DND-41 (cell line): ENCODE results near the gene EFR3B.

Source experiments
- CTCF ChIP-seq: IDR thresholded peaks from 2 replicates; pipeline ENCODE4 v1.5.1; 2012; ENCODE audit warnings: borderline replicate concordance, low read length, moderate library complexity, mild to moderate bottlenecking; ENCODE audit not compliant: poor library complexity, severe bottlenecking; ENCODE audit errors: extremely low read depth
- EZH2 ChIP-seq: IDR thresholded peaks from 3 replicates; pipeline ENCODE4 v1.6.1; 2012; ENCODE audit warnings: borderline replicate concordance, low read depth, mild to moderate bottlenecking, moderate library complexity, low read length, inconsistent platforms; ENCODE audit not compliant: severe bottlenecking

GRCh38 chr2:25009954-25010353 lies 31.9 kb upstream of the EFR3B start:
- TF ChIP-seq CTCF (no peak), EZH2 (no peak)
